GM20000 (cell line): ENCODE data around the gene ST7.

Source experiments
- DNase-seq: peaks from one replicate; pipeline ENCODE4 v3.0.0; 2012; ENCODE audit warnings: low spot score
- CTCF ChIP-seq: IDR thresholded peaks from 2 replicates; pipeline ENCODE4 v1.5.1; 2012; ENCODE audit warnings: mild to moderate bottlenecking, control low read depth; ENCODE audit errors: extremely low read depth, missing control alignments

ST7 gene

GRCh38 chr7:117273814-117274225 is 320.5 kb downstream of the ST7 start:
- TF ChIP-seq CTCF, result no peak
- DNase-seq, result no peak

- TF ChIP-seq CTCF, result no peak
- DNase-seq, result no peak
These were observed 321.6 kb downstream of the ST7 start for GRCh38 chr7:117274951-117275350.

- TF ChIP-seq CTCF, result no peak
- no peak for DNase-seq
These were observed 324.3 kb downstream of the ST7 start for GRCh38 chr7:117277576-117277975.

GRCh38 chr7:117278040-117278439 is 324.7 kb downstream of the ST7 start:
- no peak for DNase-seq
- TF ChIP-seq CTCF, result no peak

- no peak for TF ChIP-seq CTCF
These were observed 325.9 kb downstream of the ST7 start for GRCh38 chr7:117279203-117279602.

More at GRCh38 chr7:117279203-117279602, 325.9 kb downstream of the ST7 start:
- no peak for DNase-seq
